Neural cell (in vitro differentiated cells): ENCODE measurements around the gene KATNBL1. TPM values are rescaled to one million over a fixed set of nuclear protein-coding genes. Genes with fewer than 3 reads are reported as not detected.

Experiments used
- H2AFZ ChIP-seq: fragments of 200-600, 300-800 bp; sonication (generic), shearing (Covaris generic); 2 replicates; pipeline ENCODE4 v1.6.0; 2014; ENCODE audit warnings: low read depth, mild to moderate bottlenecking, antibody characterized with exemption, low read length, moderate library complexity
- H3F3A ChIP-seq: fragments of 200-600 bp; shearing (Covaris generic); 2 replicates; pipeline ENCODE4 v1.6.1; 2016; ENCODE audit warnings: mild to moderate bottlenecking, moderate library complexity, mixed read lengths, antibody characterized with exemption, low read length; ENCODE audit not compliant: insufficient read depth, poor library complexity, severe bottlenecking
- H3K27ac ChIP-seq: fragments of 200-600, 300-800 bp; sonication (generic), shearing (Covaris generic); 2 replicates; pipeline ENCODE4 v1.5.1; 2014; ENCODE audit warnings: mild to moderate bottlenecking, low read length, moderate library complexity
- H3K27me3 ChIP-seq: fragments of 300-800, 200-600 bp; sonication (generic), shearing (Covaris generic); 2 replicates; pipeline ENCODE4 v1.6.0; 2014; ENCODE audit warnings: mild to moderate bottlenecking, low read depth, low read length, moderate library complexity; ENCODE audit not compliant: insufficient read depth
- H3K36me3 ChIP-seq: fragments of 300-800, 200-600 bp; sonication (generic), shearing (Covaris generic); 2 replicates; pipeline ENCODE4 v1.5.1; 2014; ENCODE audit warnings: mild to moderate bottlenecking, antibody characterized with exemption, low read length, moderate library complexity; ENCODE audit not compliant: insufficient read depth
- H3K4me2 ChIP-seq: fragments of 300-800, 200-600 bp; sonication (generic), shearing (Covaris generic); 2 replicates; pipeline ENCODE4 v1.6.0; 2014; ENCODE audit warnings: mild to moderate bottlenecking, low read length
- H3K4me3 ChIP-seq: fragments of 300-800, 200-600 bp; sonication (generic), shearing (Covaris generic); 2 replicates; pipeline ENCODE4 v1.5.1; 2014; ENCODE audit warnings: mild to moderate bottlenecking, low read length, moderate library complexity
- H3K79me2 ChIP-seq: fragments of 200-600 bp; shearing (Covaris generic); replicated peaks from 2 replicates; pipeline ENCODE4 v1.6.0; 2014; ENCODE audit warnings: mild to moderate bottlenecking, low read length, moderate library complexity; ENCODE audit not compliant: insufficient read depth
- H3K9ac ChIP-seq: fragments of 300-800, 200-600 bp; sonication (generic), shearing (Covaris generic); 2 replicates; pipeline ENCODE4 v1.6.1; 2016; ENCODE audit warnings: mild to moderate bottlenecking, low read length, mixed read lengths
- H3K9me2 ChIP-seq: fragments of 200-600 bp; shearing (Covaris generic); 2 replicates; pipeline ENCODE4 v1.6.1; 2016; ENCODE audit warnings: mild to moderate bottlenecking, low read length, mixed read lengths; ENCODE audit not compliant: insufficient read depth
- H3K9me3 ChIP-seq: fragments of 200-600, 300-800 bp; sonication (generic), shearing (Covaris generic); 2 replicates; pipeline ENCODE4 v1.6.1; 2016; ENCODE audit warnings: mild to moderate bottlenecking, mixed run types, low read length, moderate library complexity, mixed read lengths
- H4K20me1 ChIP-seq: fragments of 200-600 bp; shearing (Covaris generic); 2 replicates; pipeline ENCODE4 v1.6.1; 2016; ENCODE audit warnings: mild to moderate bottlenecking, mixed run types; ENCODE audit not compliant: insufficient read depth
- EP300 ChIP-seq: fragments of 450-650 bp; conservative IDR thresholded peaks from 2 replicates; pipeline ENCODE4 v1.6.1; 2014; ENCODE audit warnings: antibody characterized with exemption, mild to moderate bottlenecking, moderate library complexity; ENCODE audit not compliant: poor library complexity, severe bottlenecking
- EZH2 ChIP-seq: fragments of 200-600, 300-800 bp; shearing (Covaris generic), sonication (generic); IDR thresholded peaks from 2 replicates; pipeline ENCODE4 v1.6.1; 2014; ENCODE audit warnings: antibody characterized with exemption, low read length, borderline replicate concordance, mild to moderate bottlenecking; ENCODE audit not compliant: insufficient read depth, poor library complexity, severe bottlenecking
- MXI1 ChIP-seq: fragments of 450-650 bp; conservative IDR thresholded peaks from 2 replicates; pipeline ENCODE4 v1.6.1; 2014; ENCODE audit warnings: antibody characterized with exemption, mild to moderate bottlenecking; ENCODE audit not compliant: poor library complexity, severe bottlenecking
- POLR2AphosphoS5 ChIP-seq: IDR thresholded peaks from 2 replicates; pipeline ENCODE4 v1.6.1; 2012
- RAD21 ChIP-seq: fragments of 450-650 bp; conservative IDR thresholded peaks from 2 replicates; pipeline ENCODE4 v1.6.1; 2014; ENCODE audit warnings: antibody characterized with exemption, mild to moderate bottlenecking, moderate library complexity
- SMC3 ChIP-seq: fragments of 450-650 bp; conservative IDR thresholded peaks from 2 replicates; pipeline ENCODE4 v1.6.1; 2014; ENCODE audit warnings: antibody characterized with exemption, mild to moderate bottlenecking, moderate library complexity; ENCODE audit not compliant: poor library complexity
- TAF1 ChIP-seq: IDR thresholded peaks from 2 replicates; pipeline ENCODE4 v1.6.1; 2012; ENCODE audit warnings: low read depth
- polyA plus RNA-seq: library from polyadenylated mRNA; depleted of rRNA; stranded (reverse); fragments of >200 nt; gene quantifications from 2 replicates; pipeline ENCODE4 v1.2.3, GENCODE V29; 2014
- TF ChIP-seq, protein P1 (sequence below): IDR thresholded peaks from 2 replicates; pipeline ENCODE4 v1.6.1; 2012; ENCODE audit warnings: borderline replicate concordance
- TF ChIP-seq, protein P2 (sequence below): fragments of 450-650 bp; IDR thresholded peaks from 2 replicates; pipeline ENCODE4 v1.5.1; 2014; ENCODE audit warnings: antibody characterized with exemption, mild to moderate bottlenecking, moderate library complexity; ENCODE audit not compliant: poor library complexity, severe bottlenecking

Gene KATNBL1
- polyA plus RNA-seq, 1 donor from 2014 or later: 158 TPM

DNA sequence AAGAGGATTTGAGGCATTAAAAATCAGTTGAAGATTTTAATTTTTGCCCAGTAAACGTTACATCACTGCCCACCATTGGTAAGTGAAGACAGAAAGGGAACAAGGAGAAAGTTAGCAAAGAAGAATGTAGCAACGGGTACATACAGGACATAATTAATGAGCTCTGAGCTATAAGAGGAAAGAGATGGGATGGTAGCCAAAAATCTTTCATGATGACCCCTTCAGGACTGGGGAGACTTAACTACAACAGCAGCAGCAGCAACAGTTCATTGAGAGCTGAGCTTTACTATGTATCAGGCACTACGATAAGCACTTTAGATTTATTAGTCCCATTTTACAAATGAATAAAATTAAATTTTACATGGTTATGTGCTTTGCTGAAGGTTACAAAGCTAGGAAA lies 33.3 kb upstream of the KATNBL1 start:
- no peak overlapping the region for H3K4me3 ChIP-seq
- H3K9me2 ChIP-seq: no peaks in the 10 kb centered on the region
- no peaks in the 10 kb centered on the region for H3F3A ChIP-seq
- TF ChIP-seq TAF1: no peak
- TF ChIP-seq, protein P1, sequence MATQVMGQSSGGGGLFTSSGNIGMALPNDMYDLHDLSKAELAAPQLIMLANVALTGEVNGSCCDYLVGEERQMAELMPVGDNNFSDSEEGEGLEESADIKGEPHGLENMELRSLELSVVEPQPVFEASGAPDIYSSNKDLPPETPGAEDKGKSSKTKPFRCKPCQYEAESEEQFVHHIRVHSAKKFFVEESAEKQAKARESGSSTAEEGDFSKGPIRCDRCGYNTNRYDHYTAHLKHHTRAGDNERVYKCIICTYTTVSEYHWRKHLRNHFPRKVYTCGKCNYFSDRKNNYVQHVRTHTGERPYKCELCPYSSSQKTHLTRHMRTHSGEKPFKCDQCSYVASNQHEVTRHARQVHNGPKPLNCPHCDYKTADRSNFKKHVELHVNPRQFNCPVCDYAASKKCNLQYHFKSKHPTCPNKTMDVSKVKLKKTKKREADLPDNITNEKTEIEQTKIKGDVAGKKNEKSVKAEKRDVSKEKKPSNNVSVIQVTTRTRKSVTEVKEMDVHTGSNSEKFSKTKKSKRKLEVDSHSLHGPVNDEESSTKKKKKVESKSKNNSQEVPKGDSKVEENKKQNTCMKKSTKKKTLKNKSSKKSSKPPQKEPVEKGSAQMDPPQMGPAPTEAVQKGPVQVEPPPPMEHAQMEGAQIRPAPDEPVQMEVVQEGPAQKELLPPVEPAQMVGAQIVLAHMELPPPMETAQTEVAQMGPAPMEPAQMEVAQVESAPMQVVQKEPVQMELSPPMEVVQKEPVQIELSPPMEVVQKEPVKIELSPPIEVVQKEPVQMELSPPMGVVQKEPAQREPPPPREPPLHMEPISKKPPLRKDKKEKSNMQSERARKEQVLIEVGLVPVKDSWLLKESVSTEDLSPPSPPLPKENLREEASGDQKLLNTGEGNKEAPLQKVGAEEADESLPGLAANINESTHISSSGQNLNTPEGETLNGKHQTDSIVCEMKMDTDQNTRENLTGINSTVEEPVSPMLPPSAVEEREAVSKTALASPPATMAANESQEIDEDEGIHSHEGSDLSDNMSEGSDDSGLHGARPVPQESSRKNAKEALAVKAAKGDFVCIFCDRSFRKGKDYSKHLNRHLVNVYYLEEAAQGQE: no peak
- no peak for TF ChIP-seq MXI1
- no peak for TF ChIP-seq RAD21
- no peak for TF ChIP-seq SMC3
- no peak for TF ChIP-seq EZH2
- TF ChIP-seq, protein P2, sequence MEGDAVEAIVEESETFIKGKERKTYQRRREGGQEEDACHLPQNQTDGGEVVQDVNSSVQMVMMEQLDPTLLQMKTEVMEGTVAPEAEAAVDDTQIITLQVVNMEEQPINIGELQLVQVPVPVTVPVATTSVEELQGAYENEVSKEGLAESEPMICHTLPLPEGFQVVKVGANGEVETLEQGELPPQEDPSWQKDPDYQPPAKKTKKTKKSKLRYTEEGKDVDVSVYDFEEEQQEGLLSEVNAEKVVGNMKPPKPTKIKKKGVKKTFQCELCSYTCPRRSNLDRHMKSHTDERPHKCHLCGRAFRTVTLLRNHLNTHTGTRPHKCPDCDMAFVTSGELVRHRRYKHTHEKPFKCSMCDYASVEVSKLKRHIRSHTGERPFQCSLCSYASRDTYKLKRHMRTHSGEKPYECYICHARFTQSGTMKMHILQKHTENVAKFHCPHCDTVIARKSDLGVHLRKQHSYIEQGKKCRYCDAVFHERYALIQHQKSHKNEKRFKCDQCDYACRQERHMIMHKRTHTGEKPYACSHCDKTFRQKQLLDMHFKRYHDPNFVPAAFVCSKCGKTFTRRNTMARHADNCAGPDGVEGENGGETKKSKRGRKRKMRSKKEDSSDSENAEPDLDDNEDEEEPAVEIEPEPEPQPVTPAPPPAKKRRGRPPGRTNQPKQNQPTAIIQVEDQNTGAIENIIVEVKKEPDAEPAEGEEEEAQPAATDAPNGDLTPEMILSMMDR: no peak
- no peak for TF ChIP-seq EP300
- no peak for TF ChIP-seq POLR2AphosphoS5
- no peaks in the 10 kb centered on the region for H4K20me1 ChIP-seq
- no peaks in the 10 kb centered on the region for H3K27me3 ChIP-seq
- H2AFZ ChIP-seq: no peak overlapping the region
- H3K9ac ChIP-seq: no peak overlapping the region
- no peak overlapping the region for H3K4me2 ChIP-seq
- no peaks in the 10 kb centered on the region for H3K79me2 ChIP-seq
- no peaks in the 10 kb centered on the region for H3K9me3 ChIP-seq
- no peak overlapping the region for H3K27ac ChIP-seq
- peaks cover 2% of the 10 kb centered on the region for H3K36me3 ChIP-seq

DNA sequence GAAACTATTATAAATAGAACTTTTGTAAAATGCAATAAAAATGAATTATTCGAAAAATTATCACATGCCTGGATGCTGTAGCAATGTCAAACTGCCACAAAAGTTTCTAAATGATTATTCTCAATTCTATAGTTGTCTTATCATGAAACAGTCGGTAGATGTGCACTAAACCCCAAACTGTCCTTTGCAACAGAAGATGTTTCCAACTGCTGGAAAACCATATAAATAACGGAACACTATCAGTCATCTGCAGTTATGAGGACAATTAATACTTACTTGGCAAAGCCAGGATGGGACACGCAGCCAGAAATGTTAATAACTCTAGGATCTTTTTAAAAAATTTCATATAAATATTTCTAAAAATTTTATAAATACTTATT lies 32.4 kb upstream of the KATNBL1 start:
- Histone ChIP-seq H2AFZ (no peak overlapping the region), H3K4me2 (no peak overlapping the region), H3K9ac (no peak overlapping the region), H3K9me2 (no peaks in the 10 kb centered on the region), H3F3A (no peaks in the 10 kb centered on the region), H3K4me3 (no peak overlapping the region), H3K36me3 (peaks cover 5% of the 10 kb centered on the region), H4K20me1 (no peaks in the 10 kb centered on the region), H3K27ac (no peak overlapping the region), H3K9me3 (no peaks in the 10 kb centered on the region), H3K27me3 (no peaks in the 10 kb centered on the region), H3K79me2 (no peaks in the 10 kb centered on the region)
- no peak for TF ChIP-seq RAD21
- TF ChIP-seq MXI1: no peak
- no peak for TF ChIP-seq POLR2AphosphoS5
- TF ChIP-seq, protein P1: no peak
